HEK293 (cell line): Measurements from ENCODE around the gene FOSB.
A peak's percentile ranks its signal among the peaks of the same experiment; 100 is the strongest.

Experiments
- CTCF ChIA-PET: fragments of 350-600 bp; formaldehyde crosslinking; extraction: SDS; loops from one replicate; lab custom pipeline; 2021; ENCODE audit warnings: antibody characterized with exemption; lab: Yijun Ruan, JAX
- POLR2A ChIA-PET: fragments of 300-600 bp; formaldehyde crosslinking; extraction: SDS; loops from one replicate; lab custom pipeline; 2020; ENCODE audit warnings: antibody characterized with exemption, inconsistent platforms; lab: Yijun Ruan, JAX
- H3K27ac ChIP-seq: fragments of 200-500 bp; sonication (Bioruptor generic); 2 replicates; pipeline ENCODE4 v1.5.1; 2014; ENCODE audit warnings: low read depth, low read length, control low read depth, inconsistent platforms; ENCODE audit errors: extremely low read depth
- H3K36me3 ChIP-seq, 2 experiments: fragments of 200-500 bp in 1 of 2; sonication (Bioruptor generic) in 1 of 2; 1 replicate in 1 of 2; 2 replicates in 1 of 2; pipeline ENCODE4 v1.5.1; 2014 to 2017; ENCODE audit warnings: inconsistent platforms in 2 of 2, low read length in 2 of 2; ENCODE audit not compliant: control insufficient read depth in 2 of 2, insufficient read depth in 1 of 2
- H3K4me1 ChIP-seq: fragments of 200-500 bp; sonication (Bioruptor generic); 2 replicates; pipeline ENCODE4 v1.5.1; 2014; ENCODE audit warnings: mild to moderate bottlenecking, low read length, inconsistent platforms; ENCODE audit not compliant: control insufficient read depth, insufficient read depth
- H3K4me3 ChIP-seq: 2 replicates; pipeline ENCODE4 v1.5.1; 2011; ENCODE audit warnings: low read depth, mild to moderate bottlenecking, control low read depth, low read length, moderate library complexity
- H3K9me3 ChIP-seq: fragments of 200-500 bp; sonication (Bioruptor generic); 2 replicates; pipeline ENCODE4 v1.5.1; 2014; ENCODE audit warnings: low read depth, low read length, inconsistent platforms; ENCODE audit not compliant: control insufficient read depth, insufficient read depth
- AEBP2 ChIP-seq: fragments of 450-650 bp; formaldehyde crosslinking; IDR thresholded peaks from 2 replicates; pipeline ENCODE4 v1.5.1; 2016; ENCODE audit warnings: missing biosample characterization, missing genetic modification characterization, borderline replicate concordance
- ATF2 ChIP-seq: fragments of 450-650 bp; formaldehyde crosslinking; IDR thresholded peaks from 2 replicates; pipeline ENCODE4 v1.5.1; 2016; ENCODE audit warnings: missing biosample characterization, missing genetic modification characterization, low read depth
- CTCF ChIP-seq: fragments of 450-650 bp; formaldehyde crosslinking; IDR thresholded peaks from 2 replicates; pipeline ENCODE4 v1.5.1; 2016; ENCODE audit warnings: missing biosample characterization, missing genetic modification characterization
- EGR2 ChIP-seq: fragments of 450-650 bp; formaldehyde crosslinking; IDR thresholded peaks from 2 replicates; pipeline ENCODE4 v1.5.1; 2016; ENCODE audit warnings: low read depth, missing biosample characterization, missing genetic modification characterization
- GLIS1 ChIP-seq: fragments of 450-650 bp; formaldehyde crosslinking; IDR thresholded peaks from 2 replicates; pipeline ENCODE4 v1.5.1; 2016; ENCODE audit warnings: missing biosample characterization, missing genetic modification characterization
- HIC1 ChIP-seq: fragments of 450-650 bp; formaldehyde crosslinking; IDR thresholded peaks from 2 replicates; pipeline ENCODE4 v1.5.1; 2016; ENCODE audit warnings: missing biosample characterization, missing genetic modification characterization
- SP3 ChIP-seq: fragments of 450-650 bp; formaldehyde crosslinking; IDR thresholded peaks from 2 replicates; pipeline ENCODE4 v1.5.1; 2016; ENCODE audit warnings: missing biosample characterization, missing genetic modification characterization
- ZBTB11 ChIP-seq: fragments of 450-650 bp; formaldehyde crosslinking; conservative IDR thresholded peaks from 2 replicates; pipeline ENCODE4 v1.5.1; 2016; ENCODE audit warnings: low read depth, missing biosample characterization, missing genetic modification characterization
- ZBTB26 ChIP-seq: fragments of 450-650 bp; formaldehyde crosslinking; optimal IDR thresholded peaks from 2 replicates; pipeline ENCODE3; 2016; ENCODE audit warnings: missing biosample characterization, mild to moderate bottlenecking, missing genetic modification characterization
- ZBTB8A ChIP-seq: fragments of 450-650 bp; formaldehyde crosslinking; IDR thresholded peaks from 2 replicates; pipeline ENCODE4 v1.5.1; 2016; ENCODE audit warnings: missing biosample characterization, missing genetic modification characterization
- ZFP69B ChIP-seq: fragments of 450-650 bp; formaldehyde crosslinking; IDR thresholded peaks from 2 replicates; pipeline ENCODE4 v1.5.1; 2016; ENCODE audit warnings: missing biosample characterization, missing genetic modification characterization
- ZNF10 ChIP-seq: fragments of 450-650 bp; formaldehyde crosslinking; IDR thresholded peaks from 2 replicates; pipeline ENCODE4 v1.5.1; 2017; ENCODE audit warnings: missing biosample characterization, missing genetic modification characterization
- ZNF112 ChIP-seq: fragments of 450-650 bp; formaldehyde crosslinking; IDR thresholded peaks from 2 replicates; pipeline ENCODE4 v1.5.0; 2017; ENCODE audit warnings: missing biosample characterization, missing genetic modification characterization
- ZNF114 ChIP-seq: fragments of 450-650 bp; formaldehyde crosslinking; IDR thresholded peaks from 2 replicates; pipeline ENCODE4 v1.5.0; 2017; ENCODE audit warnings: missing biosample characterization, missing genetic modification characterization
- ZNF169 ChIP-seq: fragments of 450-650 bp; formaldehyde crosslinking; IDR thresholded peaks from 2 replicates; pipeline ENCODE4 v1.5.1; 2016; ENCODE audit warnings: missing biosample characterization, missing genetic modification characterization
- ZNF37A ChIP-seq: fragments of 450-650 bp; IDR thresholded peaks from 2 replicates; pipeline ENCODE4 v1.5.1; 2018; ENCODE audit warnings: missing biosample characterization, missing genetic modification characterization
- ZNF610 ChIP-seq: fragments of 450-650 bp; formaldehyde crosslinking; IDR thresholded peaks from 2 replicates; pipeline ENCODE4 v1.5.1; 2016; ENCODE audit warnings: missing biosample characterization, missing genetic modification characterization, borderline replicate concordance
- ZNF629 ChIP-seq: fragments of 450-650 bp; formaldehyde crosslinking; IDR thresholded peaks from 2 replicates; pipeline ENCODE4 v1.5.1; 2017; ENCODE audit warnings: missing biosample characterization, missing genetic modification characterization
- ZNF664 ChIP-seq: fragments of 450-650 bp; formaldehyde crosslinking; IDR thresholded peaks from 2 replicates; pipeline ENCODE4 v1.5.1; 2016; ENCODE audit warnings: missing biosample characterization, missing genetic modification characterization
- ZNF776 ChIP-seq: fragments of 450-650 bp; formaldehyde crosslinking; IDR thresholded peaks from 2 replicates; pipeline ENCODE4 v1.5.0; 2017; ENCODE audit warnings: missing biosample characterization, missing genetic modification characterization, borderline replicate concordance
- ZNF830 ChIP-seq: fragments of 450-650 bp; IDR thresholded peaks from 2 replicates; pipeline ENCODE4 v1.5.0; 2018; ENCODE audit warnings: missing biosample characterization, missing genetic modification characterization, low read depth, mild to moderate bottlenecking, moderate library complexity

FOSB gene

GRCh38 chr19:45500918-45501729 lies 33.3 kb downstream of the FOSB start:
- CTCF ChIA-PET, result interaction anchor here (1.0 to 1.3 kb wide), 2 partner anchors 16 to 62 kb away, joined by 3 read pairs; no protein-coding TSS in a partner anchor
- H3K4me1 ChIP-seq, result peaks cover 10% of the 10 kb centered on the region
- TF ChIP-seq HIC1 (no peak), ZNF830 (tag by site-specific recombination) (no peak), ZBTB26 (tag by site-specific recombination) (no peak), ZBTB11 (no peak), ATF2 (tag by site-specific recombination) (peak; percentile 84), SP3 (tag by site-specific recombination) (no peak)
- no peaks in the 10 kb centered on the region for H3K36me3 ChIP-seq
- POLR2A ChIA-PET, result interaction anchor here (0.5 kb wide), 1 partner anchor 213 kb away, joined by 6 read pairs; no protein-coding TSS in a partner anchor
- H3K4me3 ChIP-seq, result no peak overlapping the region
- H3K9me3 ChIP-seq, result no peaks in the 10 kb centered on the region
- no peak overlapping the region for H3K27ac ChIP-seq

- Histone ChIP-seq H3K4me1 (peaks cover 9% of the 10 kb centered on the region), H3K36me3 (no peaks in the 10 kb centered on the region), H3K4me3 (no peak overlapping the region), H3K27ac (no peak overlapping the region), H3K9me3 (no peaks in the 10 kb centered on the region)
- ChIA-PET CTCF (interaction anchor here (1.0 to 1.3 kb wide), 2 partner anchors 16 to 62 kb away, joined by 3 read pairs; no protein-coding TSS in a partner anchor), POLR2A (no interaction called here)
- TF ChIP-seq ATF2 (tag by site-specific recombination), result no peak
- no peak for TF ChIP-seq ZNF37A (tag by site-specific recombination)
- no peak for TF ChIP-seq ZNF629 (tag by site-specific recombination)
- TF ChIP-seq ZNF112 (tag by site-specific recombination), result no peak
- no peak for TF ChIP-seq ZNF169
- no peak for TF ChIP-seq ZNF10
- no peak for TF ChIP-seq ZFP69B
- no peak for TF ChIP-seq ZNF664 (tag by site-specific recombination)
- no peak for TF ChIP-seq ZNF114
- TF ChIP-seq AEBP2 (tag by site-specific recombination), result no peak
- TF ChIP-seq GLIS1 (tag by site-specific recombination), result no peak
- no peak for TF ChIP-seq EGR2
- no peak for TF ChIP-seq CTCF
- no peak for TF ChIP-seq ZBTB8A (tag by site-specific recombination)
- TF ChIP-seq ZNF610, result no peak
- TF ChIP-seq ZNF776 (tag by site-specific recombination), result no peak
These were observed 33.9 kb downstream of the FOSB start for GRCh38 chr19:45501730-45502014.
